Activated T-cell treated with anti-CD3 and anti-CD28 coated beads, Interleukin-2, amount 50 U/mL, for 72 hours (primary cell): Measurements from ENCODE around the gene TUBA4B. TPM values are rescaled to one million over a fixed set of nuclear protein-coding genes. Genes with fewer than 3 reads are reported as not detected.

Source experiments
- ATAC-seq, 2 donors: fragments of 150-1000 bp; cut with Tn5 transposase; replicated peaks in 1 of 2; 2 replicates each; pipeline ENCODE4 v1.10.0; 2021; ENCODE audit warnings: moderate library complexity in 2 of 2, mild to moderate bottlenecking in 1 of 2
- DNase-seq, 2 donors: peaks; one replicate each; pipeline ENCODE4 v3.0.0; 2021 to 2022; ENCODE audit warnings: mixed read lengths in 1 of 2
- H3K27ac Mint-ChIP-seq: one replicate; pipeline ENCODE4 v1.8.0; 2022; ENCODE audit warnings: mild to moderate bottlenecking, moderate library complexity, mixed read lengths
- H3K27me3 Mint-ChIP-seq: one replicate; pipeline ENCODE4 v1.8.0; 2022; ENCODE audit warnings: low read depth, mixed read lengths
- H3K36me3 Mint-ChIP-seq, 2 donors: one replicate each; pipeline ENCODE4 v1.8.0; 2022; ENCODE audit warnings: mixed read lengths in 2 of 2, mild to moderate bottlenecking in 1 of 2; ENCODE audit not compliant: insufficient read depth in 2 of 2
- H3K4me1 Mint-ChIP-seq: one replicate; pipeline ENCODE4 v1.8.0; 2022; ENCODE audit warnings: low read depth, mixed read lengths
- H3K4me3 Mint-ChIP-seq, 2 donors: one replicate each; pipeline ENCODE4 v1.8.0; 2022; ENCODE audit warnings: mild to moderate bottlenecking in 2 of 2, mixed read lengths in 2 of 2, moderate library complexity in 2 of 2
- H3K9me3 Mint-ChIP-seq, 2 donors: one replicate each; pipeline ENCODE4 v1.8.0; 2022; ENCODE audit warnings: mixed read lengths in 2 of 2
- total RNA-seq, 2 donors: library from RNA; stranded (reverse); gene quantifications; one replicate each; pipeline ENCODE4 v1.2.3, GENCODE V29; 2022

The TUBA4B gene
- total RNA-seq, 2 donors from 2014 or later: not detected

- DNase-seq (no peak), ATAC-seq (no peak)
- H3K27ac Mint-ChIP-seq: no peak overlapping the region
- peaks cover 22% of the 10 kb centered on the region for H3K4me1 Mint-ChIP-seq
- no peak overlapping the region for H3K4me3 Mint-ChIP-seq
- H3K9me3 Mint-ChIP-seq: no peaks in the 10 kb centered on the region
- peaks cover 7 to 19% of the 10 kb centered on the region in 2 donors for H3K36me3 Mint-ChIP-seq
- H3K27me3 Mint-ChIP-seq: no peaks in the 10 kb centered on the region
Measured at GRCh38 chr2:219223831-219224610, 29.0 kb upstream of the TUBA4B start.

GRCh38 chr2:219225350-219225749 is 27.7 kb upstream of the TUBA4B start:
- H3K4me1 Mint-ChIP-seq: peaks cover 23% of the 10 kb centered on the region
- no peaks in the 10 kb centered on the region for H3K9me3 Mint-ChIP-seq
- peaks cover 13 to 23% of the 10 kb centered on the region in 2 donors for H3K36me3 Mint-ChIP-seq
- no peak overlapping the region for H3K27ac Mint-ChIP-seq
- DNase-seq (no peak), ATAC-seq (no peak)
- no peak overlapping the region for H3K4me3 Mint-ChIP-seq
- no peaks in the 10 kb centered on the region for H3K27me3 Mint-ChIP-seq

- H3K27me3 Mint-ChIP-seq: no peaks in the 10 kb centered on the region
- peaks cover 47% of the 10 kb centered on the region for H3K4me1 Mint-ChIP-seq
- DNase-seq (no peak), ATAC-seq (no peak)
- peak overlapping the region; percentile 83 to 89 for H3K4me3 Mint-ChIP-seq
- peak overlapping the region; percentile 63 for H3K27ac Mint-ChIP-seq
- peaks cover 15 to 27% of the 10 kb centered on the region in 2 donors for H3K36me3 Mint-ChIP-seq
- no peaks in the 10 kb centered on the region for H3K9me3 Mint-ChIP-seq
Measured at GRCh38 chr2:219228041-219228910, 24.8 kb upstream of the TUBA4B start.

GRCh38 chr2:219228911-219229304 is 24.1 kb upstream of the TUBA4B start:
- H3K9me3 Mint-ChIP-seq: no peaks in the 10 kb centered on the region
- peak overlapping the region; percentile 83 to 89 for H3K4me3 Mint-ChIP-seq
- H3K27ac Mint-ChIP-seq: peak overlapping the region; percentile 63
- H3K4me1 Mint-ChIP-seq: peaks cover 47% of the 10 kb centered on the region
- H3K36me3 Mint-ChIP-seq: peaks cover 11 to 27% of the 10 kb centered on the region in 2 donors
- no peak for DNase-seq
- no peaks in the 10 kb centered on the region for H3K27me3 Mint-ChIP-seq
- ATAC-seq: peak in 1 of 2 donors; percentile 21

GRCh38 chr2:219229305-219230058 is 23.6 kb upstream of the TUBA4B start, which contains the start of the genes ANKZF1 and ATG9A:
Gene ANKZF1, plus strand, starts transcription at chr2:219229806. Its CDS starts 452 bp downstream, at chr2:219230258.
Gene ATG9A, minus strand, starts transcription at chr2:219229636. Its CDS starts 1,612 bp downstream, at chr2:219228024.
- Mint-ChIP-seq H3K36me3 (peaks cover 14 to 32% of the 10 kb centered on the region in 2 donors), H3K4me1 (peaks cover 47% of the 10 kb centered on the region), H3K27me3 (no peaks in the 10 kb centered on the region), H3K4me3 (peak within 1 kb of the TSS; percentile 93 to 99), H3K9me3 (no peaks in the 10 kb centered on the region), H3K27ac (peak within 1 kb of the TSS; percentile 98)
- ATAC-seq: peak; percentile 96 to 98
- DNase-seq: peak; percentile 98 to 99

- H3K4me1 Mint-ChIP-seq: peaks cover 47% of the 10 kb centered on the region
- peaks cover 16 to 30% of the 10 kb centered on the region in 2 donors for H3K36me3 Mint-ChIP-seq
- H3K27me3 Mint-ChIP-seq: no peaks in the 10 kb centered on the region
- peak overlapping the region; percentile 98 for H3K27ac Mint-ChIP-seq
- peak; percentile 24 to 42 for ATAC-seq
- no peaks in the 10 kb centered on the region for H3K9me3 Mint-ChIP-seq
- H3K4me3 Mint-ChIP-seq: peak overlapping the region; percentile 93 to 99
- peak; percentile 61 to 68 for DNase-seq
Measured at GRCh38 chr2:219230059-219230540, 22.9 kb upstream of the TUBA4B start.

GRCh38 chr2:219234331-219234730 is 18.7 kb upstream of the TUBA4B start:
- H3K4me1 Mint-ChIP-seq: peaks cover 25% of the 10 kb centered on the region
- DNase-seq: no peak
- no peak overlapping the region for H3K27ac Mint-ChIP-seq
- H3K9me3 Mint-ChIP-seq: no peaks in the 10 kb centered on the region
- H3K36me3 Mint-ChIP-seq: peaks cover 24 to 33% of the 10 kb centered on the region in 2 donors
- H3K27me3 Mint-ChIP-seq: no peaks in the 10 kb centered on the region
- no peak overlapping the region for H3K4me3 Mint-ChIP-seq
- ATAC-seq: no peak

GRCh38 chr2:219243291-219243761 is 9.7 kb upstream of the TUBA4B start:
- peak overlapping the region; percentile 47 to 56 for H3K4me3 Mint-ChIP-seq
- H3K27me3 Mint-ChIP-seq: no peaks in the 10 kb centered on the region
- ATAC-seq: no peak
- peaks cover 2 to 3% of the 10 kb centered on the region in 2 donors for H3K36me3 Mint-ChIP-seq
- no peak overlapping the region for H3K27ac Mint-ChIP-seq
- DNase-seq: no peak
- no peaks in the 10 kb centered on the region for H3K9me3 Mint-ChIP-seq
- peaks cover 37% of the 10 kb centered on the region for H3K4me1 Mint-ChIP-seq

- H3K27ac Mint-ChIP-seq: peak overlapping the region; percentile 70
- no peaks in the 10 kb centered on the region for H3K27me3 Mint-ChIP-seq
- peaks cover 2 to 8% of the 10 kb centered on the region in 2 donors for H3K36me3 Mint-ChIP-seq
- H3K4me3 Mint-ChIP-seq: peak overlapping the region; percentile 75 to 78
- DNase-seq (no peak), ATAC-seq (no peak)
- H3K4me1 Mint-ChIP-seq: peaks cover 52% of the 10 kb centered on the region
- no peaks in the 10 kb centered on the region for H3K9me3 Mint-ChIP-seq
Measured at GRCh38 chr2:219244789-219245147, 8.3 kb upstream of the TUBA4B start.

GRCh38 chr2:219245148-219245898 is 7.7 kb upstream of the TUBA4B start, which contains the start of the genes GLB1L and STK16:
Gene GLB1L, minus strand, starts transcription at chr2:219245444. Its CDS starts 1,871 bp downstream, at chr2:219243573.
Gene STK16, plus strand, starts transcription at chr2:219245479. Its CDS starts 521 bp downstream, at chr2:219246000.
- peaks cover 3 to 8% of the 10 kb centered on the region in 2 donors for H3K36me3 Mint-ChIP-seq
- no peaks in the 10 kb centered on the region for H3K27me3 Mint-ChIP-seq
- peaks cover 57% of the 10 kb centered on the region for H3K4me1 Mint-ChIP-seq
- peak within 1 kb of the TSS; percentile 98 for H3K27ac Mint-ChIP-seq
- no peaks in the 10 kb centered on the region for H3K9me3 Mint-ChIP-seq
- peak; percentile 80 to 82 for ATAC-seq
- peak within 1 kb of the TSS; percentile 75 to 78 for H3K4me3 Mint-ChIP-seq
- peak; percentile 91 to 94 for DNase-seq

GRCh38 chr2:219245899-219246230 is 7.2 kb upstream of the TUBA4B start:
- no peaks in the 10 kb centered on the region for H3K27me3 Mint-ChIP-seq
- peaks cover 8% of the 10 kb centered on the region in 2 donors for H3K36me3 Mint-ChIP-seq
- H3K27ac Mint-ChIP-seq: peak overlapping the region; percentile 98
- DNase-seq (no peak), ATAC-seq (no peak)
- peak overlapping the region; percentile 75 to 78 for H3K4me3 Mint-ChIP-seq
- H3K4me1 Mint-ChIP-seq: peaks cover 63% of the 10 kb centered on the region
- no peaks in the 10 kb centered on the region for H3K9me3 Mint-ChIP-seq

GRCh38 chr2:219246559-219246958 is 6.5 kb upstream of the TUBA4B start:
- Mint-ChIP-seq H3K9me3 (no peaks in the 10 kb centered on the region), H3K4me3 (peak overlapping the region; percentile 75 to 78), H3K27me3 (no peaks in the 10 kb centered on the region), H3K27ac (peak overlapping the region; percentile 98), H3K4me1 (peaks cover 70% of the 10 kb centered on the region), H3K36me3 (peaks cover 8 to 11% of the 10 kb centered on the region in 2 donors)
- DNase-seq (no peak), ATAC-seq (no peak)
